Measurements from ENCODE around the gene FAM222A. TPM values are rescaled to one million over a fixed set of nuclear protein-coding genes. Genes with fewer than 3 reads are reported as not detected.

FAM222A gene
- polyA plus RNA-seq, 3 donors, result 5.6 to 9.3 (median 6.1) TPM

GRCh38 chr12:109719123-109720022, 5.7 kb downstream of the FAM222A start:
- DNase-seq (ENCODE audit: extremely low read depth in 1 of 11, low read depth in 9 of 11, low spot score in 4 of 11), result no peak

GRCh38 chr12:109720152-109720856, 6.7 kb downstream of the FAM222A start:
- DNase-seq (ENCODE audit: extremely low read depth in 1 of 11, low read depth in 9 of 11, low spot score in 4 of 11), result peak in 1 of 11 donors; percentile 66

GRCh38 chr12:109720857-109721189, 7.2 kb downstream of the FAM222A start:
- DNase-seq (ENCODE audit: extremely low read depth in 1 of 11, low read depth in 9 of 11, low spot score in 4 of 11), result no peak

- DNase-seq (ENCODE audit: extremely low read depth in 1 of 11, low read depth in 9 of 11, low spot score in 4 of 11), result no peak
These were observed 7.7 kb downstream of the FAM222A start for GRCh38 chr12:109721276-109721675.

- no peak for DNase-seq (ENCODE audit: extremely low read depth in 1 of 11, low read depth in 9 of 11, low spot score in 4 of 11)
These were observed 8.5 kb downstream of the FAM222A start for GRCh38 chr12:109722022-109722720.

GRCh38 chr12:109722721-109723094, 9.1 kb downstream of the FAM222A start:
- no peak for DNase-seq (ENCODE audit: extremely low read depth in 1 of 11, low read depth in 9 of 11, low spot score in 4 of 11)

GRCh38 chr12:109723311-109723881, 9.8 kb downstream of the FAM222A start:
- DNase-seq (ENCODE audit: extremely low read depth in 1 of 11, low read depth in 9 of 11, low spot score in 4 of 11), result no peak

- no peak for DNase-seq (ENCODE audit: extremely low read depth in 1 of 11, low read depth in 9 of 11, low spot score in 4 of 11)
These were observed 10.8 kb downstream of the FAM222A start for GRCh38 chr12:109724321-109724892.

- DNase-seq (ENCODE audit: extremely low read depth in 1 of 11, low read depth in 9 of 11, low spot score in 4 of 11), result no peak
These were observed 11.9 kb downstream of the FAM222A start for GRCh38 chr12:109725321-109726105.

GRCh38 chr12:109726106-109726497, 12.5 kb downstream of the FAM222A start:
- no peak for DNase-seq (ENCODE audit: extremely low read depth in 1 of 11, low read depth in 9 of 11, low spot score in 4 of 11)

- no peak for DNase-seq (ENCODE audit: extremely low read depth in 1 of 11, low read depth in 9 of 11, low spot score in 4 of 11)
These were observed 12.9 kb downstream of the FAM222A start for GRCh38 chr12:109726511-109727038.

- no peak for DNase-seq (ENCODE audit: extremely low read depth in 1 of 11, low read depth in 9 of 11, low spot score in 4 of 11)
These were observed 13.6 kb downstream of the FAM222A start for GRCh38 chr12:109727039-109727723.

- DNase-seq (ENCODE audit: extremely low read depth in 1 of 11, low read depth in 9 of 11, low spot score in 4 of 11), result no peak
These were observed 14.4 kb downstream of the FAM222A start for GRCh38 chr12:109727746-109728726.

GRCh38 chr12:109728921-109729320, 15.3 kb downstream of the FAM222A start:
- no peak for DNase-seq (ENCODE audit: extremely low read depth in 1 of 11, low read depth in 9 of 11, low spot score in 4 of 11)

GRCh38 chr12:109729371-109729781, 15.8 kb downstream of the FAM222A start:
- DNase-seq (ENCODE audit: extremely low read depth in 1 of 11, low read depth in 9 of 11, low spot score in 4 of 11), result no peak

GRCh38 chr12:109729801-109730200, 16.2 kb downstream of the FAM222A start:
- DNase-seq (ENCODE audit: extremely low read depth in 1 of 11, low read depth in 9 of 11, low spot score in 4 of 11), result no peak
